Endothelial cell of umbilical vein (primary cell): ENCODE results near the gene ZNF516. TPM values are rescaled to one million over a fixed set of nuclear protein-coding genes. Genes with fewer than 3 reads are reported as not detected.

ENCODE experiments used
- BruUV-seq: library from RNA; stranded (reverse); fragments of 400-500 nt; replicated peaks from 2 replicates; lab custom pipeline; 2021; lab: Mats Ljungman, UMichigan
- CTCF ChIA-PET: fragments of 300-600, 350-600 bp; sonication (Branson Sonifier 250); formaldehyde crosslinking; loops from one replicate; lab custom pipeline; 2021; ENCODE audit warnings: antibody characterized with exemption, inconsistent platforms; lab: Charles Lee
- POLR2A ChIA-PET: fragments of 300-600, 350-600 bp; sonication (Branson Sonifier 250); formaldehyde crosslinking; loops from one replicate; lab custom pipeline; 2021; ENCODE audit warnings: antibody characterized with exemption, inconsistent platforms; lab: Charles Lee
- DNase-seq: peaks from one replicate; pipeline ENCODE4 v3.0.0-alpha.2; 2011; ENCODE audit warnings: low read depth, low spot score
- FAIRE-seq: peaks from 2 replicates; lab custom pipeline; 2011; peaks lifted over from hg19 to GRCh38; lab: Jason Lieb, UNC
- H2AFZ ChIP-seq: 2 replicates; pipeline ENCODE4 v1.6.0; 2012; ENCODE audit warnings: low read depth, low read length, control low read depth, inconsistent platforms
- H3K27ac ChIP-seq: 2 replicates; pipeline ENCODE4 v1.5.1; 2011; ENCODE audit warnings: low read depth, mild to moderate bottlenecking, control low read depth, low read length, moderate library complexity; ENCODE audit not compliant: insufficient read depth
- H3K27me3 ChIP-seq, 2 experiments: 2 replicates each; pipeline versions ENCODE4 v1.6.0 to v1.6.1; 2011; ENCODE audit warnings: low read length in 2 of 2, mixed read lengths in 1 of 2; ENCODE audit not compliant: control insufficient read depth in 2 of 2, insufficient read depth in 2 of 2
- H3K36me3 ChIP-seq, 2 experiments: 2 replicates in 1 of 2; 3 replicates in 1 of 2; pipeline ENCODE4 v1.5.1; 2011; ENCODE audit warnings: low read length in 2 of 2, mild to moderate bottlenecking in 1 of 2, moderate library complexity in 1 of 2; ENCODE audit not compliant: control insufficient read depth in 2 of 2, insufficient read depth in 2 of 2; ENCODE audit errors: extremely low read depth in 1 of 2
- H3K4me1 ChIP-seq: 3 replicates; pipeline ENCODE4 v1.5.1; 2011; ENCODE audit warnings: mild to moderate bottlenecking, low read length; ENCODE audit not compliant: control insufficient read depth, insufficient read depth; ENCODE audit errors: extremely low read depth
- H3K4me2 ChIP-seq: 2 replicates; pipeline ENCODE4 v1.6.1; 2011; ENCODE audit warnings: low read length, control low read depth, mixed read lengths; ENCODE audit not compliant: insufficient read depth
- H3K4me3 ChIP-seq, 3 experiments: fragments of 200-600 bp in 1 of 3; sonication (generic), shearing (Covaris generic) in 1 of 3; replicated peaks in 1 of 3; 2 replicates each; pipeline ENCODE4 v1.5.1; 2011 to 2016; ENCODE audit warnings: control low read depth in 3 of 3, low read length in 3 of 3, mild to moderate bottlenecking in 2 of 3, inconsistent platforms in 1 of 3, low read depth in 1 of 3, moderate library complexity in 1 of 3; ENCODE audit not compliant: insufficient read depth in 1 of 3
- H3K79me2 ChIP-seq: 2 replicates; pipeline ENCODE4 v1.6.0; 2012; ENCODE audit warnings: low read length, inconsistent platforms; ENCODE audit not compliant: control insufficient read depth, insufficient read depth
- H3K9ac ChIP-seq: replicated peaks from 2 replicates; pipeline ENCODE3; 2011; ENCODE audit warnings: low read length, control low read depth; ENCODE audit not compliant: insufficient read depth; ENCODE audit errors: extremely low read depth
- H3K9me1 ChIP-seq: replicated peaks from 3 replicates; pipeline ENCODE4 v1.6.0; 2011; ENCODE audit warnings: mild to moderate bottlenecking, low read length; ENCODE audit not compliant: control insufficient read depth, insufficient read depth; ENCODE audit errors: extremely low read depth
- H3K9me3 ChIP-seq: replicated peaks from 2 replicates; pipeline ENCODE4 v1.5.1; 2012; ENCODE audit warnings: low read length, inconsistent platforms; ENCODE audit not compliant: control insufficient read depth, insufficient read depth
- H4K20me1 ChIP-seq: replicated peaks from 2 replicates; pipeline ENCODE3; 2011; ENCODE audit warnings: mild to moderate bottlenecking, low read length; ENCODE audit not compliant: control insufficient read depth, insufficient read depth; ENCODE audit errors: extremely low read depth
- CTCF ChIP-seq, 2 donors: IDR thresholded peaks; 1 replicate in 1 of 2; 2 replicates in 1 of 2; pipeline ENCODE4 v1.5.1; 2011; ENCODE audit warnings: low read length in 2 of 2, mild to moderate bottlenecking in 2 of 2, moderate library complexity in 2 of 2, control low read depth in 1 of 2, inconsistent platforms in 1 of 2, low read depth in 1 of 2; ENCODE audit not compliant: insufficient read depth in 1 of 2; ENCODE audit errors: extremely low read depth in 1 of 2
- EZH2 ChIP-seq: IDR thresholded peaks from 2 replicates; pipeline ENCODE4 v1.6.1; 2012; ENCODE audit warnings: borderline replicate concordance, low read depth, mild to moderate bottlenecking, moderate library complexity, low read length, inconsistent platforms; ENCODE audit not compliant: severe bottlenecking
- FOS ChIP-seq: IDR thresholded peaks from 2 replicates; pipeline ENCODE4 v1.6.1; 2011; ENCODE audit warnings: mild to moderate bottlenecking, low read length, moderate library complexity, borderline replicate concordance; ENCODE audit not compliant: insufficient read depth
- GATA2 ChIP-seq: IDR thresholded peaks from 2 replicates; pipeline ENCODE4 v1.7.0; 2011; ENCODE audit warnings: low read depth, mild to moderate bottlenecking, moderate library complexity, mixed read lengths, low read length; ENCODE audit not compliant: insufficient read length, insufficient read depth
- JUN ChIP-seq: IDR thresholded peaks from 2 replicates; pipeline ENCODE4 v1.6.1; 2011; ENCODE audit warnings: borderline replicate concordance, low read depth; ENCODE audit not compliant: insufficient read length, insufficient read depth
- MAX ChIP-seq: IDR thresholded peaks from 2 replicates; pipeline ENCODE4 v1.6.1; 2011; ENCODE audit not compliant: insufficient read depth, insufficient read length
- MYC ChIP-seq: IDR thresholded peaks from one replicate; pipeline ENCODE4 v1.6.1; 2011; ENCODE audit warnings: mild to moderate bottlenecking, low read depth, low read length
- POLR2A ChIP-seq: IDR thresholded peaks from 2 replicates; pipeline ENCODE4 v1.6.1; 2012; ENCODE audit warnings: low read depth, mild to moderate bottlenecking, control low read depth, low read length
- POLR2AphosphoS5 ChIP-seq: IDR thresholded peaks from 2 replicates; pipeline ENCODE4 v1.6.1; 2012; ENCODE audit warnings: low read depth, mild to moderate bottlenecking, control low read depth, low read length, moderate library complexity; ENCODE audit not compliant: insufficient read depth
- dilution Hi-C: fragments of 300-500 bp; cut with MboI; formaldehyde crosslinking; loops from one replicate; pipeline ENCODE4 v1.15.0; 2019; ENCODE audit warnings: low sequenced_read_pairs; ENCODE audit not compliant: extremely low pct_ligation_motif_present
- intact Hi-C: fragments of 100-400 bp; cut with micrococcal nuclease; formaldehyde crosslinking; loops from one replicate; pipeline ENCODE4 v1.10.0; 2022
- polyA plus RNA-seq, 4 experiments: library from polyadenylated mRNA; depleted of rRNA in 3 of 4; stranded (reverse) in 3 of 4; unstranded in 1 of 4; fragments of >200 nt; gene quantifications; 2 replicates each; pipeline versions ENCODE4 v1.2.1 to v1.2.3, GENCODE V29; 2011 to 2012; ENCODE audit warnings: missing spikeins in 1 of 4
- total RNA-seq: library from RNA; stranded (reverse); gene quantifications from 2 replicates; pipeline ENCODE4 v1.2.3, GENCODE V29; 2021

Gene ZNF516
- total and polyA plus RNA-seq, 2 donors (not counting 3 experiments of a cell fraction or from before 2014, with no cell fraction given), result 3.6 to 19.1 TPM

- intact Hi-C loops, result loop anchor here (2.0 kb wide), 1 partner anchor 13 kb away; no protein-coding TSS in a partner anchor
- FAIRE-seq (no peak), DNase-seq (no peak)
- Histone ChIP-seq H3K4me1 (peaks cover 24% of the 10 kb centered on the region), H3K9ac (peak overlapping the region; percentile 56), H3K79me2 (peaks cover 11% of the 10 kb centered on the region), H2AFZ (no peak overlapping the region), H3K4me3 (no peak overlapping the region), H3K9me1 (no peaks in the 10 kb centered on the region), H3K4me2 (peak overlapping the region; percentile 84), H3K36me3 (no peaks in the 10 kb centered on the region), H3K27me3 (no peaks in the 10 kb centered on the region), H4K20me1 (no peaks in the 10 kb centered on the region), H3K27ac (peak overlapping the region; percentile 72), H3K9me3 (no peaks in the 10 kb centered on the region)
- POLR2A ChIA-PET, result no interaction called here
- CTCF ChIA-PET, result interaction anchor here (1.2 to 2.1 kb wide), 2 partner anchors 17 to 95 kb away, joined by 3 to 8 read pairs; no protein-coding TSS in a partner anchor
- no TSS peak for BruUV-seq
- dilution Hi-C loops, result no loop called here
- TF ChIP-seq CTCF (IDR thresholded peaks at IDR 0.05; ENCODE audit: extremely low read depth in 1 of 2, insufficient read depth in 1 of 2, low read depth in 1 of 2, low read length in 2 of 2), result peak in 1 of 2 donors; percentile 3
- TF ChIP-seq EZH2, result no peak
These were observed 19.4 kb downstream of the ZNF516 start for GRCh38 chr18:76475450-76476194.

- TF ChIP-seq MYC (no peak), CTCF (IDR thresholded peaks at IDR 0.05; ENCODE audit: extremely low read depth in 1 of 2, insufficient read depth in 1 of 2, low read depth in 1 of 2, low read length in 2 of 2) (no peak), POLR2A (no peak), POLR2AphosphoS5 (no peak), MAX (no peak), EZH2 (no peak), GATA2 (no peak), FOS (no peak), JUN (no peak)
These were observed 20.2 kb downstream of the ZNF516 start for GRCh38 chr18:76474824-76475223.

More at GRCh38 chr18:76474824-76475223, 20.2 kb downstream of the ZNF516 start:
- CTCF ChIA-PET, result interaction anchor here (1.4 kb wide), 1 partner anchor 10 kb away, joined by 3 read pairs; no protein-coding TSS in a partner anchor
- Histone ChIP-seq H3K27me3 (no peaks in the 10 kb centered on the region), H2AFZ (no peak overlapping the region), H3K9ac (no peak overlapping the region), H3K27ac (no peak overlapping the region), H3K4me3 (no peak overlapping the region), H3K4me1 (peaks cover 24% of the 10 kb centered on the region), H3K9me3 (no peaks in the 10 kb centered on the region), H3K9me1 (no peaks in the 10 kb centered on the region), H3K4me2 (no peak overlapping the region), H3K79me2 (peaks cover 11% of the 10 kb centered on the region), H4K20me1 (no peaks in the 10 kb centered on the region), H3K36me3 (no peaks in the 10 kb centered on the region)
- DNase-seq (no peak), FAIRE-seq (no peak)
- dilution Hi-C loops, result no loop called here
- intact Hi-C loops, result no loop called here
- POLR2A ChIA-PET, result no interaction called here
- BruUV-seq, result no TSS peak
